Mesendoderm (in vitro differentiated cells): ENCODE results near the gene NEO1.

Experiments used
- DNase-seq: peaks from one replicate; pipeline ENCODE4 v3.0.0; 2013
- H2AK5ac ChIP-seq: 2 replicates; pipeline ENCODE4 v1.6.1; 2013; ENCODE audit warnings: low read length, inconsistent platforms
- H2BK120ac ChIP-seq: 2 replicates; pipeline ENCODE4 v1.6.1; 2013; ENCODE audit warnings: low read depth, mild to moderate bottlenecking, low read length, moderate library complexity, mixed read lengths
- H2BK15ac ChIP-seq: replicated peaks from 2 replicates; pipeline ENCODE4 v1.6.1; 2013; ENCODE audit warnings: low read depth, mild to moderate bottlenecking, moderate library complexity
- H2BK5ac ChIP-seq: 2 replicates; pipeline ENCODE4 v1.6.1; 2013; ENCODE audit warnings: low read length, inconsistent platforms
- H3K18ac ChIP-seq: 2 replicates; pipeline ENCODE4 v1.6.1; 2013; ENCODE audit warnings: mild to moderate bottlenecking, low read length, mixed read lengths
- H3K23ac ChIP-seq: one replicate; pipeline ENCODE4 v1.6.1; 2013; ENCODE audit warnings: low read length
- H3K27ac ChIP-seq: 2 replicates; pipeline ENCODE4 v1.5.1; 2013; ENCODE audit warnings: low read depth, mild to moderate bottlenecking, inconsistent platforms, low read length, moderate library complexity
- H3K27me3 ChIP-seq: 2 replicates; pipeline ENCODE4 v1.6.1; 2013; ENCODE audit warnings: low read length, control low read depth, mild to moderate bottlenecking, inconsistent platforms; ENCODE audit not compliant: insufficient read depth, poor library complexity
- H3K36me3 ChIP-seq: 2 replicates; pipeline ENCODE4 v1.6.1; 2013; ENCODE audit warnings: low read length, inconsistent platforms; ENCODE audit not compliant: control insufficient read depth, insufficient read depth
- H3K4ac ChIP-seq: one replicate; pipeline ENCODE4 v1.6.1; 2013; ENCODE audit warnings: low read depth, mild to moderate bottlenecking, low read length, moderate library complexity
- H3K4me1 ChIP-seq: 2 replicates; pipeline ENCODE4 v1.6.1; 2013; ENCODE audit warnings: low read depth, low read length, inconsistent platforms; ENCODE audit not compliant: control insufficient read depth
- H3K4me2 ChIP-seq: 2 replicates; pipeline ENCODE4 v1.6.1; 2013; ENCODE audit warnings: low read length
- H3K4me3 ChIP-seq: 2 replicates; pipeline ENCODE4 v1.5.1; 2013; ENCODE audit warnings: mild to moderate bottlenecking, low read length
- H3K56ac ChIP-seq: one replicate; pipeline ENCODE4 v1.6.1; 2013; ENCODE audit warnings: low read length
- H3K79me1 ChIP-seq: 2 replicates; pipeline ENCODE4 v1.6.1; 2013; ENCODE audit warnings: low read length, inconsistent platforms
- H3K79me2 ChIP-seq: 2 replicates; pipeline ENCODE4 v1.6.1; 2013; ENCODE audit warnings: mild to moderate bottlenecking, low read length; ENCODE audit not compliant: control insufficient read depth, insufficient read depth
- H3K9ac ChIP-seq: 2 replicates; pipeline ENCODE4 v1.6.1; 2013; ENCODE audit warnings: low read length, inconsistent platforms
- H4K5ac ChIP-seq: one replicate; pipeline ENCODE4 v1.6.1; 2013; ENCODE audit warnings: low read length
- H4K8ac ChIP-seq: one replicate; pipeline ENCODE4 v1.6.1; 2013; ENCODE audit warnings: low read depth, mild to moderate bottlenecking, control low read depth, low read length, moderate library complexity
- WGBS: extraction: QIAGEN DNeasy Blood & Tissue Kit; methylation state at CpG from one replicate; pipeline ENCODE4 v1.1.7; 2013; ENCODE audit warnings: low lambda C conversion rate, missing lambda C conversion rate; ENCODE audit not compliant: insufficient coverage; ENCODE audit errors: extremely low coverage; 5-methylcytosine and 5-hydroxymethylcytosine counted together

The NEO1 gene

GRCh38 chr15:73246898-73247297 lies 194.6 kb downstream of the NEO1 start:
- Histone ChIP-seq H2BK5ac (no peak overlapping the region), H3K27me3 (no peaks in the 10 kb centered on the region), H2AK5ac (no peak overlapping the region), H3K4ac (no peak overlapping the region), H2BK15ac (no peak overlapping the region), H4K5ac (no peak overlapping the region), H3K18ac (no peak overlapping the region), H3K56ac (no peak overlapping the region), H3K79me1 (no peaks in the 10 kb centered on the region), H4K8ac (no peak overlapping the region), H3K36me3 (no peaks in the 10 kb centered on the region), H3K27ac (no peak overlapping the region), H3K4me3 (no peak overlapping the region), H3K4me2 (no peak overlapping the region), H2BK120ac (no peak overlapping the region), H3K23ac (no peak overlapping the region), H3K79me2 (no peaks in the 10 kb centered on the region), H3K9ac (no peak overlapping the region), H3K4me1 (no peaks in the 10 kb centered on the region)
- DNase-seq: no peak
- WGBS: no CpG with 5 or more reads among the region's 1 CpG

- Histone ChIP-seq H3K18ac (no peak overlapping the region), H3K23ac (no peak overlapping the region), H3K4me1 (no peaks in the 10 kb centered on the region), H2BK120ac (no peak overlapping the region), H3K79me1 (no peaks in the 10 kb centered on the region), H3K36me3 (no peaks in the 10 kb centered on the region), H3K56ac (no peak overlapping the region), H3K4me2 (no peak overlapping the region), H3K4ac (no peak overlapping the region), H3K27me3 (no peaks in the 10 kb centered on the region), H3K4me3 (no peak overlapping the region), H2BK15ac (no peak overlapping the region), H3K27ac (no peak overlapping the region), H4K5ac (no peak overlapping the region), H3K9ac (no peak overlapping the region), H3K79me2 (no peaks in the 10 kb centered on the region), H2BK5ac (no peak overlapping the region), H2AK5ac (no peak overlapping the region), H4K8ac (no peak overlapping the region)
- WGBS: no CpG with 5 or more reads among the region's 1 CpG
- no peak for DNase-seq
Observed at GRCh38 chr15:73247331-73247730, 195.1 kb downstream of the NEO1 start.

GRCh38 chr15:73249499-73249898 lies 197.2 kb downstream of the NEO1 start:
- Histone ChIP-seq H3K9ac (no peak overlapping the region), H3K36me3 (no peaks in the 10 kb centered on the region), H3K27ac (no peak overlapping the region), H3K4ac (no peak overlapping the region), H3K23ac (no peak overlapping the region), H4K8ac (no peak overlapping the region), H3K79me2 (no peaks in the 10 kb centered on the region), H3K27me3 (no peaks in the 10 kb centered on the region), H3K4me2 (no peak overlapping the region), H3K4me3 (no peak overlapping the region), H3K79me1 (no peaks in the 10 kb centered on the region), H2BK15ac (no peak overlapping the region), H2BK5ac (no peak overlapping the region), H3K4me1 (no peaks in the 10 kb centered on the region), H3K18ac (no peak overlapping the region), H2AK5ac (no peak overlapping the region), H4K5ac (no peak overlapping the region), H2BK120ac (no peak overlapping the region), H3K56ac (no peak overlapping the region)
- DNase-seq: no peak
- WGBS: no CpG with 5 or more reads among the region's 4 CpGs

- Histone ChIP-seq H3K9ac (no peak overlapping the region), H3K4me1 (no peaks in the 10 kb centered on the region), H3K79me2 (no peaks in the 10 kb centered on the region), H3K79me1 (no peaks in the 10 kb centered on the region), H3K56ac (no peak overlapping the region), H4K8ac (no peak overlapping the region), H2BK5ac (no peak overlapping the region), H2BK15ac (no peak overlapping the region), H3K36me3 (peaks cover 2% of the 10 kb centered on the region), H2AK5ac (no peak overlapping the region), H2BK120ac (no peak overlapping the region), H3K4me2 (no peak overlapping the region), H4K5ac (no peak overlapping the region), H3K23ac (no peak overlapping the region), H3K4me3 (no peak overlapping the region), H3K18ac (no peak overlapping the region), H3K27me3 (no peaks in the 10 kb centered on the region), H3K4ac (no peak overlapping the region), H3K27ac (no peak overlapping the region)
- no peak for DNase-seq
- no CpG with 5 or more reads among the region's 6 CpGs for WGBS
Observed at GRCh38 chr15:73254598-73254997, 202.3 kb downstream of the NEO1 start.

- Histone ChIP-seq H3K36me3 (peaks cover 2% of the 10 kb centered on the region), H2BK5ac (no peak overlapping the region), H3K4ac (no peak overlapping the region), H3K4me1 (no peaks in the 10 kb centered on the region), H2AK5ac (no peak overlapping the region), H3K79me2 (no peaks in the 10 kb centered on the region), H2BK15ac (no peak overlapping the region), H3K23ac (no peak overlapping the region), H3K56ac (no peak overlapping the region), H3K4me2 (no peak overlapping the region), H2BK120ac (no peak overlapping the region), H3K4me3 (no peak overlapping the region), H3K27ac (no peak overlapping the region), H4K5ac (no peak overlapping the region), H4K8ac (no peak overlapping the region), H3K27me3 (no peaks in the 10 kb centered on the region), H3K79me1 (no peaks in the 10 kb centered on the region), H3K18ac (no peak overlapping the region), H3K9ac (no peak overlapping the region)
- WGBS: no CpG with 5 or more reads among the region's 5 CpGs
- no peak for DNase-seq
Observed at GRCh38 chr15:73258271-73259108, 206.2 kb downstream of the NEO1 start.

- Histone ChIP-seq H3K18ac (no peak overlapping the region), H2BK5ac (no peak overlapping the region), H4K5ac (no peak overlapping the region), H2AK5ac (no peak overlapping the region), H3K4me1 (no peaks in the 10 kb centered on the region), H3K36me3 (no peaks in the 10 kb centered on the region), H3K9ac (no peak overlapping the region), H3K79me1 (no peaks in the 10 kb centered on the region), H3K27ac (no peak overlapping the region), H2BK15ac (no peak overlapping the region), H3K4me3 (no peak overlapping the region), H3K4me2 (no peak overlapping the region), H3K4ac (no peak overlapping the region), H3K56ac (no peak overlapping the region), H3K79me2 (no peaks in the 10 kb centered on the region), H3K23ac (no peak overlapping the region), H3K27me3 (no peaks in the 10 kb centered on the region), H4K8ac (no peak overlapping the region), H2BK120ac (no peak overlapping the region)
- WGBS: no CpG with 5 or more reads among the region's 5 CpGs
- no peak for DNase-seq
Observed at GRCh38 chr15:73264881-73265280, 212.6 kb downstream of the NEO1 start.
